Measurements from ENCODE around the gene COL4A2. TPM values are rescaled to one million over a fixed set of nuclear protein-coding genes. Genes with fewer than 3 reads are reported as not detected.

COL4A2 gene
- total RNA-seq, 1 donor from 2014 or later, result 290 TPM

DNA sequence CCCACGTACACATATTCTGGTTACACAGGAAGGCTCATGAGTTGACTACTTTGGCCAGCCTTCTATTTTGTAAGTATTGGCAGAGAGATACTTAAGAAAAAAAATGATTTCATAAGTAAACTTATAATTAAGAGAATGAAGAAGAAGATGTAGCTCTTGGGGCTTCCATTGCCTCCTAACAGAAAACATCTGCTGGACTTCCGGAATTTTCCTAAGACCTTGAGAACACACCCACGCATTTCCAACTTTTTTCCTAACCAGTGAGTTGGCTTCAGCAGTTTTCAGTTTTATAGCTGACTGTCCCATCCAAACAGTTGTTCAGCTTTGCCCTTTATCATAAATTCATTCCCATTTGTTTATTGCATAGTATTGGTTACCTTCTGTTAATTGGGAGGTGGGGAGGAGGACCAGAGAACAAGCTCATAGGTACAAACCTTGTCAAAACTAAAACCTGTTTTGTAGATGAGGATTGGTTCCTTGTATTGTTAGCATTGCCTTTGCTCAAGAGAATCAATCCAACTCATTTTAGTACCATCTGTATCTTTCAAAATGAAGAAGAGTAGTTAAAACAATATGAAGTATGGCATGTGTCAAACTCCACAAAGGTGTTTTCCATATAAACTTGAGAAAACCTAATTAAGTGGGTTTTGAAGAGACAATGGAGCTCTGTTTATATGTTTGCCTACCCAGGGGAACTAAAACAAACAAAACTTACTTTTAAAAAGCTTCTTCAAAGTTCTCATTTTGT is 93.9 kb downstream of the COL4A2 start:
- DNase-seq (ENCODE audit: low read depth, low spot score), result no peak

DNA sequence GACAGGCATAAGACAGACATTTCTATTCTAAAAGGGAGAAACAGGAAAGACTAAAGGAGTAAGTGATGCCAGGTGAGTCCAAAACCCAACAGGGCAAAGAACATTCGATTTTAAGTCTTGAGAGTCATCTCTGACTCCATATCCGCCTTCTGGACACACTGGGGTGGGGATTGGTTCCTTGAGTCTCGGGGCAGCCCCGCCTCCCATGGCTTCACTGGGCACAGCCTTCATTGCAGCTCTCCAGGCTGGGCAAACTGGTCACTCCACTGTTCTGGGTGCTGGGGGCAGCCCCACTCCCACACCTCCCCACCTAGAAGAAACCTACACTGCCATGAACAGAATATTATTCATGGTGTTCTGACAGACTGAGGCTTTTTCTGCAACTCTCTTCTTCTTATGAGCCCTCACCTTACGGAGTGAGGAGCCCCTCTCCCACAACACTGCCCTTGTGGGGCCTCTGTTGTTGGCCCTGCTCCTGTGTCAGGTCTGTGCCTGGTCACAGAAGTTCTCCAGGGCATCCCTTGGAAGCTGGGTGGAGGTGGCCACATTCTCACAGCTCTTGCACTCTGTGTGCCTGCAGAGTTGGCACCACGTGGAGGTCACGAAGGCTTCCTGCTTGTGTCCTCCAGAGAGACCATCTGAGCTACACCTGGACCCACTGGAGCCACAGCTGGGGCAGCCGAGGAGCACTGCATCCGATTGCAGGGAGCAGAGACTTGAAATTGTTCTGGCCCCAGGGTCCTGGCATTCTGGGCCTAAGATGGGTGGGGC is 95.4 kb downstream of the COL4A2 start:
- no peak for DNase-seq (ENCODE audit: low read depth, low spot score)

DNA sequence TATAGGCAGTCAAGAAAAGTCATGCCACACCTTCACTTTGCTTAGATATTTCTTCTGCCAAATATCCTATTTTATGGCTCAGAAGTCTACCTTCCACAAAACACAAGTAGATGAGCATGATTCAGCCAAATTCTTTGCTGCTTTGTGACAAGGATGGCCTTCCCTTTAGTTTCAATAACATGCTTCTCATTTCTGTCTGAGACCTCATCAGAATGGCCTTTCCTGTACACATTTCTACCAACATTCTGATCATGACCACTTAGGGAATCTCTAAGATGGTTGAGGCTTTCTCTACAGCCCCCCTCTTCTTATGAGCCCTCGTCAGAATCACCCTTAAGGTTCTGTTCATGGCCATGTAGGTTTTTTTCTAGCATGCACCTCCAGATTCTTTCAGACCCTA is 96.2 kb downstream of the COL4A2 start:
- DNase-seq (ENCODE audit: low read depth, low spot score), result no peak

DNA sequence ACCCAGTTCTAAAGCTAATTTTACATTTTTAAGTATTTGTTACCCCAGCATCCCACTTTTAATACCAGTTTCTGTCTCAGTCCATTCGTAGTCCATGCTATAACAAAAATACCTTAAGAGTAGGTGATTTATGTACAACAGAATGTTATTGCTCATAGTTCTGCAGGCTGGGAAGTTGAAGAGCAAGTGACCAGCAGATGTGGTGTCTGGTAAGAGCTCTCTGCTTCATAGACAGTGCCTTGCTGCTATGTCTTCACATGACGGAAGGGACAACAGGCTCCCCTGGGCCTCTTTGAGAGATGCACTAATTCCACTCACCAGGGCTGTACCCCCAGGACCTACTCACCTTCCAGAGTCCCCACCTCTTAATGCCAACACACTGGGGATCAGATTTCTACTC is 96.6 kb downstream of the COL4A2 start:
- DNase-seq (ENCODE audit: low read depth, low spot score), result no peak

DNA sequence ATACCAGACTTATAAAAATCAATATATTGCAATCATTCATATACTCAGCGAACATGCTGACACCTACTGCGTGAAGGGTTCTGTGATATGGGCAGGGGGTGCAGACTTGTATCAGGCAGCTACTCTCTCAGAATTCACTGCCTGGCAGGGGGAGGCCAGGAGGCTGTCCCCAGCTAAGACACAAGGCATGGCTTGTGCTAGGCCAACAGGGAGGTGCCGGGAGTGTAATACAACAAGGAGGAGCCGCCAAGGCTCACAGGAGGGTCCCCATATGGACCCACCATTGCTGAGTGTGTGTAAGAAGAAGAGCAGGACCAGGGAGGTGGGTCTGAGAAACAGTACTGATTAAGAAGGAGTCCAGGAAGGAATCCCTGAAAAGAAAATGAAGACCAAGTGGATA is 97.2 kb downstream of the COL4A2 start:
- no peak for DNase-seq (ENCODE audit: low read depth, low spot score)

DNA sequence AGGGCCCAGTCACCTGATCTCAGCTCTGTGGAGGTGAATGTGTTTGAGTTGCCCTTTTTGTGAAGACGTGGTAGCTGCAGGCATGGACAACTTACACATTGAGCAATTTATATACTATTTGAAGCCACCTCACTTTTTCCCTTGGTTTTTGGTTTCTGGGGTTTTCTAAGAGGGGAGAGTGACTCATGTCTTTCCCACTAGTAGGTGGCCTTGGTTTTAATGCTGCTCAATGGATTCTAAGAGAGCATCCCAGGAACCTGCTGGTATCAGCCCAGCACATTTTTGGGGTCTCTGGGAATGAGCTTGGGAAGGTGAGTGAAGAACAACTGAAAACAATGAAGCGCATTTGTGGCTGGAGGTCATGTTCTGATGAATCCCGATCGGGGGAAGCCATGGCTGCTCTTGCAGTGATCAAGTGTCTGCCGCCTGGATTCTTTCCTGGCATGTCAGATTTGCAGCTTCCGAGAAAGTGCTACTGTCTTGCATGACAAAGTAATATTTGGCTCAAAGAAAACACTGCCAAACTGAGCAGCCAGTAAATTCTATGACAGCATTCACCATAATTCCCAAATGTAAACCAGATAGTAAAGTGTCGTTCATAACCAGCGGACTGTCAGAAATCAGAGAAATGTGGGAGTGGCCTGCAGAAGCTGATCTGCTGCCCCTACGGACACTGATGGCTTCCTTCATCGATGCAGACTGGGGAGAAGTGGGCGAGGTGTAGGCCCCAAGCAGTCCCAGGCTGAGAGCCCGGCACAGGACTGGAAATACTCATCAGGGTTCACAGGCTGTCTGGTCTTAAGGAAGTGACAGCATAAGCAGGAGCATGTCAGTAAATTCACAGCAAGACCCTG is 98.7 kb downstream of the COL4A2 start:
- DNase-seq (ENCODE audit: low read depth, low spot score), result no peak

DNA sequence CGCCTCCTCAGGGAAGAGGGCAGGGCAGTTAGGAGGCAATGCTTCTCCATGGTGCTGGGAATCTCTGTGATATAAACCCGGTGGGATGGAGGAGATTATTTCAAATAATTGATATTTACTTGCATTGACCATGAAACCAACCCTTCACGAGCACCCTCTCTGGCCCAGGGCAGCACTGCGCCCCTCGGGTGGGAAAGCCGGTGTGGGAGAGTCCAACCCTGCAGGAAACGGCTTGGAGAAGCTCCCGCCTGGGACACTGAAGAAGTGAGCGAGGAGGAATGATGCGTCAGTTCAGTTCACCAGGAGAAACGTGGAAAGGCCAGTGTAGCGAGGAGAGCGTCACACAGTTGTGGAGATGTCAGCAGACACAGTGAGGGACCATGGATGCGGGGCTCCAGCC is 99.9 kb downstream of the COL4A2 start:
- no peak for DNase-seq (ENCODE audit: low read depth, low spot score)

DNA sequence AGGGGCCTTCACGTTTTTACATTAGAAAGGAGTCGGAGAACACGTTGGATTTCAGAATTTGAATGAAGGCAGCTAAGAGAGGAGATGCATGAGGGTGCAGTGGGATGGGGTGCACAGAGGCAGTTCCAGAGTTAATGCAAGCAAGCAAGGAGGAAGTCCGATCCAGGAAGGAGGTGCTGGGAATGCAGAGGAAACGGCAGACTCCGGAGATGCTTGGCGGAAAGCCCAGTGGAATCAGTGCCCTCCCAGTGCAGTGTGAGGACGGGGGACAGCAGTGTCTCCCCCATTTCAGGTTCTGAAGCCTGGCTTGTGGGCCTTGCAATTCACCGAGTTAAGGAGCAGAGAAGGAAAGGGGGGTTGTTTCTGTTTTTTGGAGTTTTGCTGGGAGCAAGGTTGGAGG is 100.4 kb downstream of the COL4A2 start:
- no peak for DNase-seq (ENCODE audit: low read depth, low spot score)

DNA sequence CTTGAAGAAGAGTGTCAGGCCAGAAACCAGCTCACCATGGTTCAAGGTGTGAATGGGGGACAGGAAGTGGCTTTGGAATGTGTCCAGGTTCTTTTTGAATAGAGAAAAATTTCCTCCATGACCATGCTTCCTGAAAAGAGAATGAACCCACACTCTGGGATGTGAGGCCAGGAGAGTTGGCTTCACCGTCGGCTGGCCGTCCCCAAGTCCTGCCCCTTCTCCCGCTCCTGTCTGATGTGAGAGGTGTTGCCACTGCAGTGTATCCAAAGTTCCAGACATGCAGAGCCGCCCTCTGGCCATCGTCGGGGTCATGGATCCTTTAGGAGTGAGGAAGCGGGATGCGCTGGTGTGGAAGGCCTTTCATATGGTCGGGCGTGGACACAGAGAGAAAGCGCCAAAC is 101.2 kb downstream of the COL4A2 start:
- no peak for DNase-seq (ENCODE audit: low read depth, low spot score)

DNA sequence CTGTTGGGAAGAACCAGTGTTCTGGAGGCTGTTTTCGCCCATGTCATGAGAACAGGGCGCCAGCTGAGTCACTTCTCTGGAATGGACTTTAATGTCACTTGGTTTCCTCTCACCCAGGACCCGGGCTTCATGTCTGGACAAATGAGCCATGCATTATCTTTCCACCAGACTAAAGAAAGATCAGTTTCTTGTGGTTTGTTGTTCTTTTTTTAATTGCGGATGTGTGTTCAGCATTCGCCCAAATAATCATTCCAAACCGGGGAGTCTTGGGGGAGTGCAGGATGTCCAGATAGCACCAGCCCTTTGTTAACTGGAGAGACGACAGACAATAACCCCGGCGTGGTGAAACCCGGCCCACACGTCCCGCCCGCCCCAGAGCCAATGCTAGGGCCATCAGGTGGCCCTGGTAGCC is 102.5 kb downstream of the COL4A2 start:
- DNase-seq (ENCODE audit: low read depth, low spot score), result peak; percentile 65

DNA sequence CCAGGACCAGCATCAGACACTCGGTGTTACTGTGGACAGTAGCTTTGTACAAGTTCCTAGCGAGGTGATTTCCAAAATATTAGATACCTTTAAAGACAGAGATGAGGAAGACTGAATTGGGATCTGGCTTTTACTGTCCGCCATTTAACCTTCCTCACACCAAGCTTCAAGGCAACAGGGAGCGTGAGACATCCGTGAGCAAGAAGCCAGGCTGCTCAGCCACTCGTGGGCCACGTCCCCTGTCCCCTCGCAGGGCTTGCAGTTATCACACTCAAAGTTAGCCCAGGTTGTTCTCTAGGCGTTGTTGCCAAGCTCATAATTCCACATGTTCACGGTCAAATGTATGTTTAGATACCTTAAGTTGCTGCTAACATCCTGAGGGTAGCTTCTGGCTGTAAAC is 102.9 kb downstream of the COL4A2 start:
- no peak for DNase-seq (ENCODE audit: low read depth, low spot score)

DNA sequence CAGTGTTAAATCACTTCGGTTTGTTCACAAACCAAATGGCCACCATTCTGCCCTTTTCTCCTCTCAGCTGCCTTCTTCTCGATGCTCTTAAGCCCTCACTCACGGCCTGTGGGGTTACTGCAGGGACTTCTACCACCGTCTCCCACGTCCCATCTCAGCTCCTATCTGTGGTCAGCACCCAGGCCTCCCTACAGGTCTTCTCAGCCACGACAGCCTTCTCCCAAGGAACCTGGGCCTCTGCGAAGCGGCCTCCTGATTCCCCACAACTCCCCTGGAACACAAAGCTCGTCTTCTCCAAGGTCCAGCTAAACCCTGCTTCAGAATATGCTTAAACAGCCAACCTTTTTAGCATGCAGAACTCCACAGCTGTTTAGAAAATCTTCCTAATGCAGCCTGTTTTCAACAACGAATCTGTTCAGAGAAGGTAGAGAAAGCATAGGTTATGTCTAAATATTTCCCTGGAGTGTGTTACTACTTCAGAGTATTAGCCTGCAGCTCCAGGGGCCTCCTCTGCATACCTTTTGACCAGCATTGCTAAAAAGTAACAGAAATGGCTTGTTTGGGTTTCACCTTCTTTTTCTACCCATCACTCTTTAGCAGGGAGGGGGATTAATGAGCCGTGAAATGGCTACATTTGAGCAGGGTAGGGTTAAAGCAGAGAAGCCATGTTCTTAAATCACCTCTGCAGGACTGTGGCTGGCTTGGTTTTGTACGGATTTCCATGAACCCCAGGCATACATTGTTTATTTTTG is 104.0 kb downstream of the COL4A2 start:
- DNase-seq (ENCODE audit: low read depth, low spot score), result no peak

DNA sequence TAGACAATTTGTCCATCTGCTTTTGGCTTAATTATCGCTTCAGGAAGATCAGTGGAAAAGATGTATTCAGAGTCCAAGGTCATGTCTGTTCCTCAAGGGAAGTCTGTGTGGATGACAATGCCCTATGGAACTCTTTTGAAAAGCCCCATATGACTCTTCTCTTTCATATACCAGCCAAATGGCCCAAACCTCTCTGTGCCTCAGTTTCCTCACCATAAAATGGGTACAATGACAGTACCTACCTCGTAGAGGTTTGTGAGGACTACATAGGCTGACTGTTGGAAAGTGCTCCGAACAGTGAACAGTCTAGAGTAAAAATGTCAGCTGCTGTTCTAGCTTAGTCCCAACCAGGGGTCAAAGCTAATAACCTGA is 104.6 kb downstream of the COL4A2 start:
- DNase-seq (ENCODE audit: low read depth, low spot score), result no peak

DNA sequence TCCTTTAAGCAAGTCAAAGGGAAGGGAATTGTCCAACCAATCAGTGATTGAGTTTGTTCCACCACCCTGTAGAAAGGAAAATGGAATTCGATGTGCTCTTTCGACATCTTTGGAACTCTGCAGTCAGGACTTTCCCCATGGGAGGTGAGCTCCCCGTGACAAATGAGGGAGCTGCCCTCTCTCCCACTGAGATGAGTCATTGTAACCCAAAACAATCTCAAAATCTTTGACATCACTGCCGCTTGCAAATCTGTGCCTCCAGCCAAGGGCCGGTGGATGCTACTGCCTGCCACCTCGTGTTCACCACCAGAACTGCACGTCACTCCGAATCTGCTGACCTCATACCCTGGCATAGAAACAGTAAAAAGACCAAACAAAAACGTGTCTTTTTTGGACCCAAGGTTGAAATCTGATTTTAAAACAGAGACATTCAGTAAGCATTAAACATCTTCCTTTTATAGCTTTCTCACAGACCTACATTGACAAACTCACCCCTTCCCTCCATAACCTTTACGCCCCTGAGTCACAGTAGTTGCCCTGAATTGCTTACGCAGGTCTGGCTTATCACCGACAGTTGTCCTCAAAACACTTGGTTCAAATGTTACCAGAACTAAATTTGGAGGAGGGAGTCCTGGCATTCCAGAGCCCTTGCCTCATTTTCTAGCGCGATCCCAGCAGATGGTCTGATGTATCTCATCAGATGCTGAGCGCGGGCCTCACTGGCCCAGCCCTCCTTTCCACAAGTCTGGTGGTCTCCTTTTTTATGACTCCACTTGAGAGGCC is 105.2 kb downstream of the COL4A2 start:
- DNase-seq (ENCODE audit: low read depth, low spot score), result peak; percentile 74

DNA sequence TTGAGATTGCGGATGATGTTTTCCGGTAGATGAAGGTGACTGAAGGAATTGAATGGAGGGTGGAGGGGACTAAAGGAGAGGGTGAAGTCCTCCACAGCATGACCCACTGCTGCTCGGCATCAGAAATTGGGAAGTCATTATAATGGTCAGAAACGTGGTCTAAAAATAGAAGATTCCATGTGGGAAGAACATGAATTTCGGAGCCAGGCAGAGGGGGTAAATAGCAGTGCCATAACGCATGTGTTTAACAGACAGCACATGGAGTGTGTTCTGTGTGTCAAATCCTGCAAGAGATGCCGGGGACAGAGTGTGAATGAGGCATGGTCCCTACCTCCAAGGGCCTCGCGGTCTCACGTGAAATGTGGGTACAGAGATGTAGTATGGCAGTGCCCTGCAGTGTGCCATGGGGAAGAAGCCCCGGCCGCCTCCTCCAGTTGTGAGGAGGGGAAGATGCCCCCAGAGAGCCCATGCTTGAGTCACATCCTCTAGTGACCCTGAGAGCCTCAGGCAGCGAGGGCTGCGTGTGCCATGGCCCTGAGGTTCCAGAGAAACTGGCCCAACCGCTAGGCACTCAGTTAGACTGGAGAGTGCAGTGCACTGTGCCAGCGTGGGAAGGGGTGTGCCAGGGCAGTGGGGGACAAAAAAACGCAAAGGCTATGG is 106.1 kb downstream of the COL4A2 start:
- no peak for DNase-seq (ENCODE audit: low read depth, low spot score)

DNA sequence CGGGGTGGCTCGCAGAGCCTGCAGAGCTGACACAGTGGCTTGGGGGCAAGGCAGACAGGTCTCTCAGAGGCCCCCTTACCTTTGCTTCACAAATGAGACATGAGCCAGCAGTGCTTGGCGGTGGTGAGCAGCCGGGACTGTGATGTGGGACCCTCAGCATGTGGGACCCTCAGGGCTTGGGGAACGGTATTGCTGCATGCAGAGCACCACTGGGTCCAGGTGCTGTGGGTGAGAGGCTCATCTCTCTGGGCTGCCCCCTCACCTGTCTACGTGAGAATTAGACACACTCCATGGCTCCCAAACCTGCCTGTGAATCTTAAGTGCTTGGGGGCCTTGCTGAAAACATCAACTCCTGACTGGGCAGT is 106.6 kb downstream of the COL4A2 start:
- DNase-seq (ENCODE audit: low read depth, low spot score), result no peak

DNA sequence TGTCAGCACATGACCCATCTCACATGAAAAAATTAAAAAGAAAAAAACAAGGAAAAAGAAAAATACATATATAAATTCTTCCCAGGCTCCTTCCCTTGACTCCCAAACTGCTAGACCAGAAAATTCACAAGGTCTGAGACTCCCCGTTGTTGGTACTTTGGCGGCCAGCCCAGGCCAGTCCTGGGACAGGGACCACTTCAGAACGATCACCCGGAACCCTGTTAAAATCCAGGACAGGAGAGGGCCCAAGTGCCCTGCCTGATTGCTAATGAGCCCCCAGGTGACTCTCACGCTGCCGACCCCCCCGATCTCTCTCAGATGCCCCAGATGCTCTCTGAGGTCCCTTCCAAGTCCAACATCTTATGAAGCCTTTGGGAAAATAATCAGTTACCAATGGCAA is 107.2 kb downstream of the COL4A2 start:
- no peak for DNase-seq (ENCODE audit: low read depth, low spot score)

DNA sequence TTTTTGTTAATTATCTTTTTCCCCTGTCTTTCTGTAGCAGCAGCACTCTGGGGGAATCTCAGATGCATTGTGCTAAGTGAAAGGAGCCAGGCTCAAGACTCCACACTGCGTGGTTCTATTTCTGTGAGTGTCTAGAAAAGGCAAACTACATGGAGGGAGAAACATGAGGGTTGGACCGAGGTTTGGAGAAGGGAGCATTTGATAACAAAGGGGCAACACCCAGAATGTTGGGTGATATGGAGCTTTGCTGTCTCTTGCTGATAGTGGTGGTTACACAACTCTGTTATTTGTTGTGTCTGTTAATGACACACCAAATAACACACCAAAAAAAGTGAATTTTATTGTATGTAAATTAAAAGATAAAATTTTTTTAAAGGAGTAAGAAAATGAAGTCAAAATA is 107.8 kb downstream of the COL4A2 start:
- no peak for DNase-seq (ENCODE audit: low read depth, low spot score)

DNA sequence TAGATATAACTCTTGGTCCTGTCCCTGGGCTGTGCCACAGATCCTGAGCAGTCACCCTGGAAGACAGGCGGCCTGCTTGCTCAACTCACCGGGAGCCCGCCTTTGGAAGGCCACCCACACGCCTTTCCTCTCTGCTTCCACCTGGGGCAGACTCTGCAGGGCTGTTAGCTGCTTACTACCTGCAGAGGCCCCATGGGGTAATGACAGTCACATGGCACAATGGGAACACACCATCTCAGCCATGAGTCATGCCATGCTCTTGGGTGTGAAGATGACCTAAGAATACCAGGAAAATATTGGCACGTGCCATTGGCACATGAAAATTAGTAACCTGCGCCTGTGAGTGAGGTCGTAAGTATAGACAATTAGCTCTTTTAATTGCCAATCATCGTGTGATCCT is 108.6 kb downstream of the COL4A2 start:
- DNase-seq (ENCODE audit: low read depth, low spot score), result no peak
